Mesenteric fat pad (tissue), 1 donor: ENCODE data around the gene TANGO2. TPM values are rescaled to one million over a fixed set of nuclear protein-coding genes. Genes with fewer than 3 reads are reported as not detected.
A peak's percentile ranks its signal among the peaks of the same experiment; 100 is the strongest.

Source experiments
- DNase-seq: peaks from one replicate; pipeline ENCODE4 v3.0.0-alpha.2; 2020; ENCODE audit warnings: low spot score
- total RNA-seq: library from RNA; stranded (reverse); fragmentation: NEBNext Ultra II Directional; extraction: Animal tissue kit (Norgen Biotek cat#: 25700); gene quantifications from one replicate; pipeline ENCODE4 v1.2.1, GENCODE V29; 2021
- donor health status: DM: yes; HTN: yes; CAD: no.

Gene TANGO2
- total RNA-seq, 1 donor from 2014 or later = 34.8 TPM

DNA sequence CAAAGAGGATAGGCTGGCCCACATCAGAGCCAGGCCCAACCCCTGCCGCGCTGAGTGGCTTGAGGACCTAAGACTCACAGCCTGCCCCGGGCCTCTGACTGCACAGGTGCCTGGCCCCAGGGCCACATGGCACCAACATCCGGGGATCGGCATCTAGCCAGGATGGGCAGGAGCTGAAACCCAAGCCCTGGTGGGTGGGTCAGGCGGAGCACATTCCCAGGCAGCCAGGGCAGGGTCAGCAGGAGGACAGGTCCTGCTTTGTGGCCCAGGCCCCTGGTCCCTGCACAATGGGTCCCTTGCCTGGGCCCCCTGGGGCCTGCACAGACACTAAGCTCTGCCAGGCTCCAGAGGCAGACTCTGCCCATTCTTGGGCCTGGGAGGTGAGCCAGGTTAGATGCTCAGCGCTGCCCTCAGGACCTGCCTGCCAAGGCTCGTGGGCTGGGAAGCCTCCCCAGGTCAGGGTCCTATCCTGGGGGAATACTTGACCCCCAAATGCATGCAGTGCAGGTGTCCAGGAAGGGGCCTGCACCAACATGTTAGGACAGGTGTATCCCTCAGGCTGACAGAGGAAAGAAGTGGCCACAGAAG lies 37.8 kb upstream of the TANGO2 start:
- no peak for DNase-seq

DNA sequence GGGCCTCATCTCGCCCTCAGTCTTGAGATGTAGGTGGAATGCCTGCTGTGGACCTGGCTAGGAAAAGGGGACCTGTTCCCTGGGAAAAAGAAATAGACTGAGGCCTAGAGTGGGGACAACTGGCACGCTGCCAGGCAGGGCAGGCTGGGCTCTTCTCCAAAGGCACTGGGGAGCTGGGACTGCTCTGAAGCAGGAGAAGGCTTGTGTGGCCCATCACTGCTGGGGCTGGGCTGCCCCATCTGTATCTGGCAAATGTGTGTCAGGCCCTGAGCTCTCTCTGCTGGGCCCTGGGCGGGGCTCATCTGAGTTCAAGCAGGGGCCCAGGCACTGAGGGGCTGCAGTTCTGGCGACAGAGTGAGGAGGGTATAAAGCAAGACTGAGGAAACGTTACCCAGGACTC lies 37.2 kb upstream of the TANGO2 start:
- DNase-seq = no peak

GRCh38 chr22:19984201-19984753 lies 36.6 kb upstream of the TANGO2 start:
- DNase-seq = no peak

GRCh38 chr22:19984851-19985811 lies 35.8 kb upstream of the TANGO2 start:
- no peak for DNase-seq

GRCh38 chr22:19986011-19986409 lies 34.9 kb upstream of the TANGO2 start:
- DNase-seq = no peak

DNA sequence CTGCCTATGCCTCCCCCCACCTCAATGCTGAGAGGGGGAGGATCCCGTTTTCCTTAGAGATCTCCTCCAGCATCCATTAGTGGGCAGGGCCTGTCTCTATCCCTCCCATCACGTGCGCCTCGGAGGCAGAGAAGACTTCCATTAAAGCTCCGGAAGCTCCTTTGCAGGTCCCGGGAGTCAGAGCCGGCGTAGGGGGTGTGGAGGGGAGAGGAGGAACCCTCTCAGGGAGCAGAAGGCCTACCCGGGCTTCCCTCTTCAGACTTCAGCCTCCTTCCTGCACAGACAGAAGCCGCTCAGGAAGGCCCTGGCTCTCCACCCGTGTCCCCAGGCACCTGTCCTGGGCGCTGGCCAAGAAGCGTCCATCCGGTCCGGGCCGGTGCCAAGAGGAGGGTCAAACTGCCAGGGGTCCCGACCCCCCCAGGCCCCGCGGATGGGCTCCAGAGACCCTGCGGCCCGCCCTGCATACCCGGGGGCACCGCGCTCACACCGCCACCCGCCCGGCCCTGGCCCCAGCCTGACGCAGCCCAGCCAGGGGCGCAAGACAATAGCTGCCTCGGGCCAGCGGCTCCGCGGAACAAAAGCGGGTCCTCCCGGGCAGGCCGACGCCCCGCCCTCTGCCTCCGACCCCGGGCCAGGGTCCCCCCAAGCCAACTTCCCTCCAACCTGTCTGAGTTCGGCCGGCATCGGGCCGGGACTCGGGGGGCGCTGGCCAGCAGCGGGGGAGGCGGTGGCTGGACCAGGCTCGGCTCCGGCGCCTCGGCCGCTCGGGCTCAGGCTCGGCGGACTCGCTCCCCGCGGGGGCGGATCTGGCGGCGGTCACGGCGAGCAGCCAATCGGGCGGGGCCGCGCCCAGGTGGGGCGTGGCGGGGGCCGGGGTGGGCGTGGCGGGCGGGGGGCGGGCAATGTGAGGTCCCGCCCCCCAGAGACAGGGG lies 34.2 kb upstream of the TANGO2 start:
- peak; percentile 96 for DNase-seq

- DNase-seq = no peak
Measured at GRCh38 chr22:19987394-19988306, 33.3 kb upstream of the TANGO2 start.

DNA sequence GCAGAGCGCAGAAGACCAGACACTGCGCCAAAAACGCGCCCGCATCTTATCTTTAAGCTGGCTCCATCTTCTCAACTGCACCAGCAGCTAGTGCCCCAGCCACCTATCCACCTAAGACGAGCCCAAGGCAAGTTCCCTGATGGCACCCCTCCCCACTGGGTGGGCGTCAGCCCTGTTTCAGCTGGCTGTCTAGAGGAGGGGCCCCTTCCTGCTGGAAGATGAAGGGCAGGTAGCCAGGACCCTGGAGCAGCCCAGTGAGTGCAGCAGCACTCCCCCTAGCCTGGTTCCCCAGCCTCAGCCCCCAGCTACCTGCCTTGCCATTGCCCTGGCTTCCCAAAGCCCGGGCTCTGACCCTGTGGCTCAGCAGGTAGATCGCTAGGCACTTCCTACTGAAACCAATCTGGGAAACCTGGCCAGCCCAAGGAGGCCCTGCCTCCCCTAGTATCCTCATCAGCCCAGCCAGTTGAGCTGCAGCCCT lies 32.5 kb upstream of the TANGO2 start:
- DNase-seq = no peak

- DNase-seq = no peak
Measured at GRCh38 chr22:19988965-19989724, 31.8 kb upstream of the TANGO2 start.

GRCh38 chr22:19989725-19990067 lies 31.2 kb upstream of the TANGO2 start:
- no peak for DNase-seq

DNA sequence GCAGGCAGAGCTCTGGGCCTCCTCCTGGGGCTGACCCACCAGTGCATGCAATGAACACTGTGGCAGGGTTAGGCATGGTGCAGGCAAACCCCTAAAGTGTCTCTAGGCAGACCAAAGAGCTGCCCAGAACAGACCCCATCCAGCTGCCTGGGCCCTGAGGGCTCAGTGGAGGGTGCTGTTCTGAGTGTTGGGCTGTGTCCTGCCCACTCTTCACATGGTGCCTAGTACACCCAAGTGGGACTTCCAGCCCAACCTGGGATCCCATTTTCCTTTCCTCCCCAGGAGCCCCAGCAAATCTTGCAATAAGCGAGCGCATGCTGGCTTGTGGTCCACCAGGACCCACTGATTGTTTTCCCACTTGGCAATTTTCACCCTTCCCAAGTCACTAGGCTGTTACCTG lies 30.7 kb upstream of the TANGO2 start:
- no peak for DNase-seq

DNA sequence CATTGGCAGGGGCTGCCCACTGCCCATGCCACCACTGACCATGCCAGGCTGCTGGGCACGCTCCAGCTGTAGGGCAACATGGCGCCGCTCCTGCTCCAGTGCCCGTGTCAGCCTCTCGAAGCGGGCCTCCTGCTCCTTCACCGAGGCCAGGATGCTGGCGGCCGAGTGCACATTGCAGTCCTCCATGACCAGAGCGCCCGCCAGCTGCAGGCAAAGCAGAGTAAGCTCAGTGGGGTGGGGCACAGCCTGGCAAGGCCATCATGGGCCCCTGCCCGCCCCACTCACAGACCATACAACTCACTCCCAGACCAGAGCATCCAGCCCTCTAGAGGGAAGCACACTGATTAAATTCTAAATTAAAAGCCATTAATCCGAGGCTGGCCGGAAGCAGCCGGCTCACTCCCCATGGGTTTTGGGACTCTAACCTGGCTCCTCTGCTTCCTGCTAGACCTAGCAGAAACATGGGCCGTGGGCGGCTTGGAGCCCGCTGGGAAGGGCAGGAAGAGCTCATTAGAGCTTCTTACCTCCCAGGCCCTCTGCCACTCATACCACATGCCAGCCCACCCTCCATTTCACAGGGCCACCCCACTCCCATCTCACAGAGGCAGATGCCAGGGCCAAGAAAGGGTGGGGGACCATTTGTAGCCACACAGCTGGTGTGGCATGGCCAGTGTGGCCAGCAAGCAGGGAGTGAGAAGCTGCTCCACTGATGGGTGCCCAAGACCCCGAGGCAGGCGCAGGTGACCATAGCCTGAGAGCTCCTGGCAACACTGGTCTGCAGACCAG lies 30.1 kb upstream of the TANGO2 start:
- no peak for DNase-seq

DNA sequence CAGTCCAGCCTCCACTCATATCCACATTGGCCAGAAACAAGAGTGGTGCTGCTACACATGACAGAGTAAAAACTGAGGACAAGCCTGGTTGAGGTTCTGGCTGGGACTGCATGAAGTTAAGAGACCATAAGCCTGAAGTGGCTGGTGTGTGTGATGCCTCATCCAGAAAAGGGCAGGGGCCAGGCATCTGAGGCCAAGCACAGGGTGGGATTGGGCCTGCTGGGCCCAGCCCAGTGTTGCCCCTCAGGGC lies 29.6 kb upstream of the TANGO2 start:
- DNase-seq = no peak

DNA sequence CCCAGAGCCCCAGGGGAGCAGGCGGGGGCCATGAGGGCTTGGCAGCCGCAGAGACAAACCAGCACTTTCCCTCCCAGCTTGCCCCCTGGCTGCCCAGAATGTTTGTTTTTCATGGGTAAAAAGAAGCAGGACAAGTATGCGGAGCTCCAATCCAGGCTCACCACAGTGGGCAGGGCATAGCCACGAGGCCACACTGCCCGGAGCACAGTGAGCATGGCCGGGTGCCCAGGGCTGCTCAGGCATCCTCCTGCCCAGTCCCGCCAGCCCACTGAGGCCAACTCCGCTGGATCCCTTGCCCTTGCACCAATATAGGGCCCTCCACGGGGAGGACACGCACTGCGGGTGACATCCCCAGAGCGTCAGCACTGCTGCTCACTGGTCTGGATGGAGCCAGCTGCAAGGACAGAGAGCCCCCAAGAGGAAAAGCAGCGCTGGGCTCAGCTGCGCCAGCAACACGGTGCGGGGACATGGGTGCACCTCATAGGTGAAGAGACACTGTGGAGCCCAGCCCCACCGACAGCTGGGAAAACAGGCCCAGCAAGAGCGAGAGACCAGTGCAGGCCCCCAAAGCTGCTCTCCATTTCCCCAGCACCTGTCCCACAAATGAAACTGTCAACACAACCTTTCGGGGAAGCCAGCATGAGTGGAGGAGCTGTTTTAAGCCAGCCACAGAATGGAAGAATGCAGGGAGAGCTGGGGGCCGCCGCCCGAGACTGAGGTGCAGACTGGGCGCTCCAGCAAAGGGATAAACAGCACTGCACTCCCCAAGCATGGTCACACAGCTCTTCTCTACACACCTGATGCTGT lies 29.1 kb upstream of the TANGO2 start:
- no peak for DNase-seq

DNA sequence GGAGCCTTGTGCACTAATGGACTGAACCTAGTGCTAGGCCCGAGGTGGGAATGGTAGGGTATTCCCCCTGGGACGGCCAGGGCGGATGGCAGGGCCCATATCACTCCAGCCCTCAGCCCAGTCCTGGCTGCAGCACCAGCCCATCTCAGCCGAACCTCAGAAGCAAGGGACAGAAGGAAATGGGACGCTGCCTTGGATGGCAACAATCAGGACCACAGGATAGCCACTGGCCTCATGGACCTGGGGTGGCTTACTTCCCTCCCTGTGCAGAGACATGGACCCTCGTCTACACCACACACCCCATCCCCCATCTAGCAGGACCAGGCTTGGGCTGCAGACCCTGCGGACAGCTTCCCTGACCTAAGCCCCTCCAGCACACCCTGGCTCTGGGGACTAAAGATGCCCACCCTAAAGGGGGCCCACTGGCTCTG lies 28.4 kb upstream of the TANGO2 start:
- DNase-seq = no peak

DNA sequence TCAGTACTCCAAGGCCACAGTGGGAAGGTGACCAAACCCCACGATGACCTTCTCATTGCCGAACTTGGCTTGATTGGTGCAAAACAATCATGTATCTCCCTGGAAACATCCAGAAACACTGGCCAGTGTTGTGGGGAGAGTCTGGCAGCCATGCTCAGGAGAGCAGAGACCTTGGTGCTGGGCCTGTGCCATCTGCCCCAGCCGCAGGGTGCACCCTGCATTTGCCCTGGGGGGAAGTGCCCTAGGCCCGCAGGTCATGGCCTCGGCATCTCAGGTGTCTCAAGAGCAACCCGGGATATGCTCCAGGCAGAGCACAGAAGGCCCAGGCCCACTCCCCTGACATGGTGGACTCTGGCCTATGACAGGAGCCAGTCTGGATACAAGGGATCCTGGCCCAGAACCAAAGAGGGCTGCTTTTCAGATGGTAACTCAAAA lies 28.0 kb upstream of the TANGO2 start:
- no peak for DNase-seq

- no peak for DNase-seq
Measured at GRCh38 chr22:19993926-19994325, 27.0 kb upstream of the TANGO2 start.
